ENCODE measurements around the gene PPP2R1A.

The PPP2R1A gene

GRCh38 chr19:52217576-52217975 lies 27.7 kb downstream of the PPP2R1A start:
- Histone ChIP-seq H3K36me3 (peaks cover 96% of the 10 kb centered on the region), H3K27ac (no peak overlapping the region), H3K27me3 (ENCODE audit: insufficient read depth, low read depth, severe bottlenecking) (no peaks in the 10 kb centered on the region), H3K4me3 (ENCODE audit: low read depth, low read length) (no peak overlapping the region), H3K9me3 (ENCODE audit: severe bottlenecking) (no peaks in the 10 kb centered on the region)
- TF ChIP-seq, protein P1, sequence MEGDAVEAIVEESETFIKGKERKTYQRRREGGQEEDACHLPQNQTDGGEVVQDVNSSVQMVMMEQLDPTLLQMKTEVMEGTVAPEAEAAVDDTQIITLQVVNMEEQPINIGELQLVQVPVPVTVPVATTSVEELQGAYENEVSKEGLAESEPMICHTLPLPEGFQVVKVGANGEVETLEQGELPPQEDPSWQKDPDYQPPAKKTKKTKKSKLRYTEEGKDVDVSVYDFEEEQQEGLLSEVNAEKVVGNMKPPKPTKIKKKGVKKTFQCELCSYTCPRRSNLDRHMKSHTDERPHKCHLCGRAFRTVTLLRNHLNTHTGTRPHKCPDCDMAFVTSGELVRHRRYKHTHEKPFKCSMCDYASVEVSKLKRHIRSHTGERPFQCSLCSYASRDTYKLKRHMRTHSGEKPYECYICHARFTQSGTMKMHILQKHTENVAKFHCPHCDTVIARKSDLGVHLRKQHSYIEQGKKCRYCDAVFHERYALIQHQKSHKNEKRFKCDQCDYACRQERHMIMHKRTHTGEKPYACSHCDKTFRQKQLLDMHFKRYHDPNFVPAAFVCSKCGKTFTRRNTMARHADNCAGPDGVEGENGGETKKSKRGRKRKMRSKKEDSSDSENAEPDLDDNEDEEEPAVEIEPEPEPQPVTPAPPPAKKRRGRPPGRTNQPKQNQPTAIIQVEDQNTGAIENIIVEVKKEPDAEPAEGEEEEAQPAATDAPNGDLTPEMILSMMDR (IDR thresholded peaks at IDR 0.05; ENCODE audit: low read depth, low read length), result no peak
- no peak for DNase-seq

DNA sequence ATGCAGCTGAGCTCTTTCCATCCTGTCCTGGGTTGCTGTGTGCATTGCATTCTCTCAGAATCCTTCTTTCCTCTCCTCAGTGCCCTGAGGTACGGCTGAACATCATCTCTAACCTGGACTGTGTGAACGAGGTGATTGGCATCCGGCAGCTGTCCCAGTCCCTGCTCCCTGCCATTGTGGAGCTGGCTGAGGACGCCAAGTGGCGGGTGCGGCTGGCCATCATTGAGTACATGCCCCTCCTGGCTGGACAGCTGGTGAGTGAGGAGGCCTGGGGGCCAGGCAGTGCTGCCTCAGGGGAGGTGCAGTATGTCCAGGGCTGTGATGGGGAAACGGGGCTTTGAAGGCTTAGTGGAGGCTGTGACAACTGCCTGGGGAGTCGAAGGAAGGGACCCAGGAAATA lies 29.8 kb downstream of the PPP2R1A start:
- TF ChIP-seq, protein P1 (IDR thresholded peaks at IDR 0.05; ENCODE audit: low read depth, low read length), result no peak
- Histone ChIP-seq H3K27me3 (ENCODE audit: insufficient read depth, low read depth, severe bottlenecking) (no peaks in the 10 kb centered on the region), H3K9me3 (ENCODE audit: severe bottlenecking) (no peaks in the 10 kb centered on the region), H3K4me3 (ENCODE audit: low read depth, low read length) (no peak overlapping the region), H3K36me3 (peaks cover 99% of the 10 kb centered on the region), H3K27ac (no peak overlapping the region)
- DNase-seq, result no peak

- Histone ChIP-seq H3K9me3 (ENCODE audit: severe bottlenecking) (no peaks in the 10 kb centered on the region), H3K27me3 (ENCODE audit: insufficient read depth, low read depth, severe bottlenecking) (no peaks in the 10 kb centered on the region), H3K4me3 (ENCODE audit: low read depth, low read length) (no peak overlapping the region), H3K27ac (no peak overlapping the region), H3K36me3 (peaks cover 96% of the 10 kb centered on the region)
- TF ChIP-seq, protein P1 (IDR thresholded peaks at IDR 0.05; ENCODE audit: low read depth, low read length), result no peak
- no peak for DNase-seq
Measured at GRCh38 chr19:52221031-52221430, 31.2 kb downstream of the PPP2R1A start.

GRCh38 chr19:52221831-52222375 lies 32.1 kb downstream of the PPP2R1A start:
- H3K27me3 ChIP-seq (ENCODE audit: insufficient read depth, low read depth, severe bottlenecking), result no peaks in the 10 kb centered on the region
- no peaks in the 10 kb centered on the region for H3K9me3 ChIP-seq (ENCODE audit: severe bottlenecking)
- H3K4me3 ChIP-seq (ENCODE audit: low read depth, low read length), result no peak overlapping the region
- H3K27ac ChIP-seq, result no peak overlapping the region
- peaks cover 94% of the 10 kb centered on the region for H3K36me3 ChIP-seq
- no peak for DNase-seq
- TF ChIP-seq, protein P1 (IDR thresholded peaks at IDR 0.05; ENCODE audit: low read depth, low read length), result no peak

DNA sequence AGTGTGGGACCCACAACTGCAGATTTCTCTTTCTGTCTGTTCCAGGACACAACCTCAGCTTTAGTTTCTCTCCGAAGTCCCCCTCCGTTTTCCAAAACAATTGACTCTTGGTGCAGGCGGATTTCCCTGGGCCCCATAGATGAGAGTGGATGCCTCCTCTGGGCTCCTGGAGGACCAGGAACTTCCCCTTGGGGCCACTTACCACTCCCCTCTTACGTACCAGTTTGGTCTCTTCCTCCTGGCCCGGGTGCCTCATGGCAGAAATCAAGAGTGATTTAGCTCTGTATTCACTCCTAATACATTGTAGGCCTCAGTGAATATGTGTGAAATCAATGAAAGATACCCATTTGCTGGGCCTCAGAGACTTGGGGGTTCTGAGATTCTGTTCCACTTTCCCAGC lies 34.4 kb downstream of the PPP2R1A start:
- TF ChIP-seq, protein P1 (IDR thresholded peaks at IDR 0.05; ENCODE audit: low read depth, low read length), result no peak
- no peak overlapping the region for H3K4me3 ChIP-seq (ENCODE audit: low read depth, low read length)
- H3K36me3 ChIP-seq, result peaks cover 93% of the 10 kb centered on the region
- no peaks in the 10 kb centered on the region for H3K27me3 ChIP-seq (ENCODE audit: insufficient read depth, low read depth, severe bottlenecking)
- H3K9me3 ChIP-seq (ENCODE audit: severe bottlenecking), result no peaks in the 10 kb centered on the region
- H3K27ac ChIP-seq, result no peak overlapping the region
- DNase-seq, result no peak

- Histone ChIP-seq H3K27ac (peak overlapping the region; percentile 44), H3K27me3 (ENCODE audit: insufficient read depth, low read depth, severe bottlenecking) (no peaks in the 10 kb centered on the region), H3K4me3 (ENCODE audit: low read depth, low read length) (no peak overlapping the region), H3K36me3 (peaks cover 68% of the 10 kb centered on the region), H3K9me3 (ENCODE audit: severe bottlenecking) (no peaks in the 10 kb centered on the region)
- TF ChIP-seq, protein P1 (IDR thresholded peaks at IDR 0.05; ENCODE audit: low read depth, low read length), result no peak
- DNase-seq, result no peak
Measured at GRCh38 chr19:52226652-52227051, 36.8 kb downstream of the PPP2R1A start.

All from WERI-Rb-1 (cell line).